NOMO-1 treated with dmso at 0.1 percent for 144 hours (cell line): Measurements from ENCODE around the gene EXOSC7.

ENCODE experiments used
- DNase-seq: peaks from one replicate; lab custom pipeline; 2025; ENCODE audit not compliant: unreplicated experiment; lab: John Stamatoyannopoulos, UW

Gene EXOSC7

DNA sequence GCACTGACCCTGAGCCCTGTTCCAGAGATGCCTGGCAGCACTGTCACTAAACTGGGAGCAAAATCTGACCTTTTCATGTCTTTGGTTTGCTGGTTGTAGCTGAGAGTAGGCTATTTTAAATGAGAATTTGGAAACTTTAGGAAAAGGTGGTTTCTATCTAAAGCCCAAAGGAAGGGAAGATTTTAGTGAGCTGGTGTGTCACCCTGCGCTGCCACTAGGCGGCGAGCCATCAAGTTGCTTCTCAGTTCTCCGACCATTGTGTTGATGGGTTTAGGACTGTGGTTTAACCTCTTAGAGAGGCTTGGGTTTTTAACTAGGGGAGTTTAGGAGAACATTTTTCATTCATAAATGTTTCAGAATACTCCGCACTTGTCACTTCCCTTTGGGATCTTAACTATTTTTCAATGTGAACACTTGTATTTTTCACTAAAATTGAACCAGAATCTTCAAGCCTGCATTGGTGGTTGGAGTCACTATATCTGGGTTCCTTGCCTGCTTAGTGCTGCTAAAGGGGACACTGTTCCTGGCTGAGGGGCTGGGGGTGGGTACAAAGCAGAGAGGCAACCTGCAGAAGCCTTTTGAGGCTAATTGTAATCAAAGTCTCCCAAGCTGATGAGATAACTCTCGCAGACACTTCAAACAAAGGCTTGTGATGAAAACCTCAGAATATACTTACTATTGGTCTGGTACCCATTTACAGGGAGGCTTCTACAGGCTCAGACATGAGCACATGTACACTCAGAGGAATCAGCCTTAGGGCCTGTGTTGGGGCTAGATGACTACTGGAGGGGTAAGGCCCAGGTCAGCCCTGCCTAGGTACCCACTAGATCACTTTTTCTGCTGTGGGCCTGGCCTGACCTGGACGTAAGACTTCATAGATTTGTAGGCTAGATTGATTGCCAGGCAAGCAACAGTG is 16.8 kb downstream of the EXOSC7 start:
- peak; percentile 19 for DNase-seq

DNA sequence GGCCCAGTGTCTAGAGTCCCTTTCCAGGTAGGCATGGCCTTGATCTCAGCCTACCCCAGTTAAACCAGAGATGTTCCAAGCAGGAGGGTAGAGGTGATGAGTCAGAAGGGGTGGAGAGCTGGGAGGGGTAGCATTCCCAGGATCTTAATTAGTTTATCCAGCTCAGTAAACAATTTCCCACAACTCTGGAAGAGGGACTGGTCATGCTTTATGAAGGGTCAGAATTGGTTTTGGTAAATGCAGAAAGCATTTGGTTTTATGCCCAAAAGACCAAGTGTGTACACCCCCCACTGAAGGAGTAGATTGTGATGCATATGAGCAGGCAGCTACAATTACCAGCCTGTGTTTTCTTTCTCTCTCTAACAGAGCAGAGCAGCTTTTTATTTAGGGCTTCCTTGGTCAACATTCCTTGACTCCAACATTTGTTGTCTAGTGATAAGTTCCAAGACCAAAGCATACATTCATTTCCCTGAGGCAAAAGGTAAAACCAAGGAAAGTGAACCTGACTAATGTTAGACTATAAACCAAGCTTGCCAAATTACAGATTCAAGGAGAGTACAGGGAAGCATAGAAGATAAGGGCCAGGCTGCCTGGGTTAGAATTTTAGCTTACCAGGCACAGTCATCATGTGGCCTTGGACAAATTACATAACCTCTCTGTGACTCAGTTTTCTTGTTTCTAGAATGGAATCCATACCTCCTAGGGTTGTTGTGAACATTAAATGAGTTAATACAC is 17.6 kb downstream of the EXOSC7 start:
- DNase-seq: no peak

DNA sequence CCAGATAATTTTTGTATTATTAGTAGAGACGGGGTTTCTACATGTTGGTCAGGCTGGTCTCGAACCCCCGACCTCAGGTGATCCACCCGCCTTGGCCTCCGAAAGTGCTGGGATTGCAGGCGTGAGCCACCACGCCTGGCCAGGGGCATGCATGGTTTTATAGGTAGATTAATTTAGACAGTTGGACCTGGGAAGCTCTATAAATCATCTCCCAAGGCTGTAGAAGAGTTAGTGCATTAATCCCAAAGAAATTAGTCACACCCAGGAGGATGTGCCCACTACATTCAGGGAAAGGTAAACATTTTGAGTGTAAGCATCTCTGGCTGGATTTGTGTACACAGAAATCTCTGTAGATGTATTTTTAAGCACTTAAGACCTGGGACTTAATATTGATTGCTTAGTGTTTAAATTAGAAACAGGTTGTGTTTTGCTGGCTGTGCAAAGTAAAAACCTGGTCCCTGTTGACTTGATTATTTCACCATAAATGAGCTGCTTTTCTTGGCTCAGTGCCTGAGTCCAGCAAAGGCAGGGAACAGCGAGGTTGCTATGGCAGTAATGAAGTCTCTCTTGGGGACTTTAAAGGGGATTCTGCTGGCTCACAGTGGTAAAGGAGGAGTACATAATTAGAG is 19.2 kb downstream of the EXOSC7 start:
- DNase-seq: no peak

DNA sequence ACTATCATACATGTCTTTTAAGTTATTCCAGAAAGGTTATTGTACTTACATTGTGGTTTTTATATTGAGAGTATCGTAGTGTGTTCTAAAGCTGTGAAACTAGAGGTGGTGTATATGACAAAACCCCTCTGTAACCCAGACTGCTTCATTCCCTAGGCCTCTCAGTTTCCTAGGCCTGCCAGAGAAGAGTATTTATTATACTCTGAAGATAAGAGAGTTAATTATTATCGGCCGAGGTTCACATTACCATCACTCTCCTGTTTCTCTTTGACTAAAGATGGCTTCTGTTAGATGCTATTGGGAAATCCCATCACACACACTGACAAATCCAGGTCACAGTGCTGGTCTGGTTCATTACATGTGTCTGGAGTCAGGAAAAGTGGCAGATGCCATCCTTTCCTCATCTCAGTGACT is 20.5 kb downstream of the EXOSC7 start:
- no peak for DNase-seq

DNA sequence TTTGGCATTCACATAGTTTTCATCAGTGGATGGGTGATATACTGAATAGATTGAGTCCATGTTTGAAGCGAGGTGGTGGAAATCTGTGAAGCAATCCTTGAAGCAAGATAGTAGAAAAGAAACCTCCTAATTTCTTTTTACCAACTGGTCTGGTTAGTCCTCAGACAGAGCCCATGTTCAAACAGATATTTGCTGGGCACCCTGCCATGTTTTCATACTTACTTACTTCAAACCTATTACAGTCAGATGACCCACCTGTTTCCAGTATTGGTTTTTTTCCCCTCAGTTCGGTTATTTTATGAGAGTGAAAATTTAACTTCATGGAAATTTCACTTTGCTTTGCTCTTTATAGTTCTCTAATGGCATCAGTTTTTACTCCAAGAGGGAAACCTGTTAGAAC is 23.7 kb downstream of the EXOSC7 start:
- DNase-seq: no peak

DNA sequence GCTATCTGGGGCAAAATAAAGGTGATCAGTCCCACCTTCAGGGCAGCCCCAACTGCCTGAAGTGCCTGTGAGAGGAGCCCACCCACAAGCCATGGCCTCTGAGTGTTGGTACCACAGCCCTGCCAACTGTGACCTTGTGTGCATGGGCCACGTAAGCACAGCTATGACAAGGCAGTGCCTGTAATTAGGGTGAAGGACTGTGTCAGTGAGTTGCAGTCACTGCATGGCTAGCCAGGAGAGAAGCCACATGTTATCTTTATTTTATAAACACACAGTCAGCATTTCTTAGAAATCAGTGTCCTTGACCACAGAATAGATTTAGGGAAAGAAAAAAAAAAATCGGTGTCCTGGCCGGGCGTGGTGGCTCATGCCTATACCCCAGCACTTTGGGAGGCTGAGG is 24.8 kb downstream of the EXOSC7 start:
- no peak for DNase-seq

DNA sequence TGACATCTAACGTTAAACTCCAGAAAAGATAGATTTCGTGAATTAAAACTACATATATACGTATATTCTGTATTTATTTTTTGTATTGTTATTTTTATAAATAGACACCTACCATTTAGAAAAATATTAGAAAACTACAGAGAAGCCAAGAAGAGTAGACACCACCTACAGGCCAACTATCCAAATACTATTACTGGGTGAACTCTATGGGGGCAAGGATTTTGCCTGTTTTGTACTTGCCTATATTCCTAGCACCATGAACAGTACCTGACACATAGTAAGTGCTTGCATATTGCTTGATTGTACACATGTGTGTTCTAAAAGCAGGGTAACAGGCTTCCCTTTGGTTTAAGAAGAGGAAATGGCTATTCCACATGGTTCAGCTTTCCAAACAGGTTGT is 25.7 kb downstream of the EXOSC7 start:
- DNase-seq: no peak

DNA sequence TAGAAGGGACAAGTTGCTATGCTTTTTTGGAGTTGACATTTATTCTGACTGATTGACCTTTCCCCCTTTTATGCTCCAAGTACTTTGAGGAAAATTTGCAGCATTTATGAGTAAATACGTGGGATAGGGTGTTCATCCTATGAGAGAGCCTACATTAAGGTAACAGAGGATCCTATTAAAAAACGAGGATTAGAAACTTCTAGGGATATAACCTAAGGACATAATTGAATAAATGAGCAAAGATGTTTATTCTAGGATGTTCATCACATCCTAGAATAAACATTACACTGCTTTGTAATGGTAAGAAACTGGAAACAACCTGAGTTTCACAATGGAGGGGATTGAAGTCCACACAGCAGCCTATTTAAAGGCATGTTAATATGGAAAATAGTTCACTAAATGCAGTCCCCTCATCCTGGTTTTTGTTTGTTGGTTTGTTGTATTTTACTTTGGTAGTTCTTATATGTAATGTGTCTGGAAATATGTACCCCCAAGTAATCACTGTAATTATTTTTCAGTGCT is 26.2 kb downstream of the EXOSC7 start:
- no peak for DNase-seq

DNA sequence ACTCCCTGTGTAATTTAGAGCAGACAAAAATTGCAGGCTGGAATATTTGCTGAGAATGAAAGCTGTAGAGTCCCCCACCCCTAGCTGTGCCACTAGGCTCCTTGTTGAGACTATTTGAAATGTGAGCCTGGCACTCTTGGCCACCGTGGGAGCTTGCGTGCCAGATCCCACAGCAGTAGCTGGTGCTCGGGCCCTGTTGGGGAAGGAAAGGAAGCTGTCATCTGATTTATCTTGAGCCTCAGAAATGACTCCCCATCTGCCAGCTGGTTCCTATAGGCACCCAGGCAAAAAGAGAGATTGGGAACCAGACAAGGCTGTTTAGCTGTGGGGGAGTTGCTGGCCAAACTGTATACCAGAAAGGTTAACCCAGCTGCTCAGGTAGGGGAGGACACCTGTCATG is 26.7 kb downstream of the EXOSC7 start:
- DNase-seq: no peak

DNA sequence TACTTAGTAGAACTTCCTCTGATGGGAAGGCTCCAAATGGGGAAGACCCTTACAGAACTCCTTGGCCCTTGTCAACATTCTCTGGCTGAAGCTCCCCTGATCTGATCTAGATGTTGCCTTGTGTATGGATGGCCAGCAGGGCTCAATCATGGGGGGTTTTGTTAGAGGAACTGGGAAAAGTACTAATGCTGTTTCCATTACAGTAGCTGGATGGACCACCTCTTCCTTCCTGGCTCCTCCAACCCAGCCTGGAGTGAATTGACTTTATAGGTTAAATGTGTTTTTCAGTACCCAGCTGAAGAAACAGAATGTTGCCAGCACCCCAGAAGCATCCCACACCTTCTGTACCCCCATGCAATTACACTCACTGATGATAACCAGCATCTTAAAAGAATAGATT is 27.4 kb downstream of the EXOSC7 start:
- no peak for DNase-seq

DNA sequence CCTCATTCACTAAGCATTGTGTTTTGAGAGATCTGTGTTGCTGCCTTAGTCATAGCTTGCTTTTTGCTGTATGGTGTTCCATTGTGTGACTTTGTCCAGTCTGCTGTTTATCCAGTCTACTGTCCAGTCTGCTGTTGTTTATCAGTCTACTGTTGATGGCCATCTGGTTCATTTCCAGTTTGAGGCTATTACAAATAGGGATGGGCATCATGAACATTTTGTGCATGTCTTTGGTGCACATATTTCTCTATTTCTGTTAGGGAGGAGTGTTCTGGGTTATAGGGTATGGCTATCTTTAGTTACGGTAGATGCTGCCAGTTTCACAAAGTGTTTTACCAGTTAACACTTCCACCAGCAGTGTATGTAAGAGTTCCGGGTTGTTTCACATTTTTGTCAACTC is 27.8 kb downstream of the EXOSC7 start:
- DNase-seq: no peak

DNA sequence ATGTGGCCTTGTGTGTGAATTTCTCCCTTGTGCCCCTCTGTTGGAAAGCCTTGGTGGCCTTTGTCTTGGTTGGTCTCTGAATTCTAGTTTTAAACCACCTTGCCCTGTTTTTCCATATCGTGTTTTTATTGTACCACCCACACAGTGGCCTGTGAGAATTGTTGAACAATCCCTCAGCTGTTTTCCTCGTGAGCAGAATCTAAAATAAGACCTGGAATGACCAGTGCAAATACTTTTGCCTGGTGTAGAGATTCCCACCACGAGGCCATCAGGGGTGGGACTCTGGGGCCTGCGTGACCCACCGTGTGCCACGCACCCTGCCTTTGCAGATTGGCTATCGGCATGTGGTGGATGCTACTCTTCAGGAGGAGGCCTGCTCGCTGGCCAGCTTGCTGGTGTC is 31.0 kb downstream of the EXOSC7 start:
- DNase-seq: no peak

DNA sequence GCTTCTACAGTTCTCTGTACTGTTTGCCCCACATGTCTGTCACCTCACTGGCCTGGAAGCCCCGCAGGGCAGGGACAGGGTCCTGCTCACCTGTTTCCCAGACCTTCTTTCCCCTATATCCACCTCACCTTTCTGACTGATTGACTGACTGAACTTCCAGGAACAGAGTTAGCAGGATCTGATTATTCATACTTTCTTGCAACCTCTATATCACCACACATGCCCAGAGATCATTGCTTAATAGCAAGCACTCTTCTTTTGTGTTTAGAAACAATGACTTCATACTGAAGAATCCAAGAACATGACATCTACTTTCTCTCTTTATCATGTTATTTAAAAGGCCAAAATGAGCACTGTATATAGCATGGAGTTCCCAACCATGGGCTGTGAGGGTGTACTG is 32.1 kb downstream of the EXOSC7 start:
- no peak for DNase-seq

DNA sequence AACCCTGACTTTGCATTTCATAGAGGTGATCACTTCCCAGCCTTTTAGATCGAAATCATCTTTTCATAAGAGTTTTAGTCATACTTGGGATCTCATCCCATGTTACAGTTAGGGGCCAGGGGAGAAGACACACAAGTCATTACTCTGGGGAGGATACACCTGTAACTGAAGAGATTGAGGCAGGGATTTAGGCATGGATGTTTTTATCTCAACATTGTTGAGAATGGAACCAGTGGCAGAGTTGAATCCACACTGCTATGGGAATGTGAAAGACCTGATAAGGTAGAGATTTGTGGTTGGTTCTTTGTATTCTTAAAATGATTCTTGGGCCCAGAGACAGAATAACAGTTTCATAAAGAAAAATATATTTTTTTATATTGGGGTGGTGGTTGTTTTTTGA is 33.8 kb downstream of the EXOSC7 start:
- no peak for DNase-seq

DNA sequence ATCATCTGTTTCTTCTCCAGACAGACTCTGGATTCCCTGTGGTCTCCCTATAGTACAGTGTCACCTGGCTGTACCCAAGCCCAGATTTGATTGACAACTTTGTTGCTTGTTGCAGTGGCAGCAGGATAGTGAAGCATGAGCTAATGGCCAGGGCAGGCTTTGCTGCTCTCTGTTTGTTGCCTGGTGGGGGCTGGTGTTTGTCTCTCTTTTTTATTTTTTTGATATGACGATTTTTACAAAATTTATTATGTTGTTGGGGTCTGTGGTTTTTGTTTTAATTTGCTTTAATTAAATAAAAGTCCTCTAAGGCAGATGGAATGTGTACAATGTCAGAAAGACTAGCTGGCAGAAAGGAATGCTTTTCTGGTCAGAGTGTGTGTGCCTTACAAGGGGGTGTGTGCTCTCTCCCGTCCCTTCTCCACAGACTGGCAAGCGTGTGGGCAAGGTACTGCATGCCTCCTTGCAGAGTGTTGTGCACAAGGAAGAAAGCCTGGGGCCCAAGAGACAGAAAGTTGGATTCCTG is 34.8 kb downstream of the EXOSC7 start:
- no peak for DNase-seq

DNA sequence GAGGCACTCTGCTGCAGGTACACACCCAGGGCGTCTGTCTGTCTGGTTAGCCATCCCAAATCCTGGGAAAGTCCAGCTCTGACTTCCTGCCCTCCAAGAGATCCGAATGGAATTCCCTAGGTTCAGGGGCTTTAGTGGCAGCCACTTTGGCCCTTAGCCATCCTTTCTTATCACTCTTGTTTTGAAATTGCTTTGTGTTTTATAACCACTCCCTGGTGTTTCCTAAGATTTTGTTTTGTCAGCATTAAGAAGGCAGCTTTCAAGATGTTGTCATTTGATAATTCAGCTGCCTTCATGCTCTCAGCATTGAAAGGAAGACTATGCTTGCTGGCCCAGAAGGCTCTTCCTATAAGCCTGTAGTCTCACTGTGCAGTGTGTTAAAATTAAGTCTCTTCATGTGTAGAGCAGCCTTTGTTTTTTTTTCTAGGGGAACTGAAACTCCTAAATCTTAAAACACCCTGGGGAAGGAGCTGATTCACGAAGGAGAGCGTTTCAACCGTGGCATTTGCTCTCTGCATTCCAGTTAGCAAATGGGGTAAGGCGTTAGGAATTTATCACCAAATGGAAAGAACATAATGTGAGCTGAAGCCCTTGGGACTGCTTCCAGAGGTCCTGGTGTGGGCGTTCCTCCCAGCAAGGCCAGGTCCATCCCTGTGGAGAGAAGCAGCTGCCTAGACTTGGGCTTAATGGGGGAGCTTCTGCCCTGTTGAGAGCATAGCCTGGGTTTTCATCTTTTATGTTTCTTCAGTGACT is 35.9 kb downstream of the EXOSC7 start:
- DNase-seq: peak; percentile 53

DNA sequence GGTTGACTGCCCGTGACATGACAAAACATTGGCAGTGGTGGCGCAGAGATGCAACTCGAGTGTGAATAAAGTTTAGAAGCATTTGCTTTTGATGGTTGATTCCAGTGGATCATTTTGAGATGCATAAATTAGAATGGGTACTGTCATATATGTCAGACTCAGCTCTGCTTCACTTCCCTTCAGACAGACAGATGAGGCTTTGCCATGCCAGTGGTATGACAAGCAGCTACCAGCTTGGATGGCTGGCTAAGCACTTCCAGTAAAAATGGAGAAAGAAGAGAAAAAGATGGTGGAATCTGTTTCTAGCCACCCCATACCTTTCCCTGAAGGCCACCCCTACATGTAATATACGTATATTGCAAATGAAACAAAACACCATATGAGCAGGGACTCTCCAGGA is 36.5 kb downstream of the EXOSC7 start:
- DNase-seq: no peak

DNA sequence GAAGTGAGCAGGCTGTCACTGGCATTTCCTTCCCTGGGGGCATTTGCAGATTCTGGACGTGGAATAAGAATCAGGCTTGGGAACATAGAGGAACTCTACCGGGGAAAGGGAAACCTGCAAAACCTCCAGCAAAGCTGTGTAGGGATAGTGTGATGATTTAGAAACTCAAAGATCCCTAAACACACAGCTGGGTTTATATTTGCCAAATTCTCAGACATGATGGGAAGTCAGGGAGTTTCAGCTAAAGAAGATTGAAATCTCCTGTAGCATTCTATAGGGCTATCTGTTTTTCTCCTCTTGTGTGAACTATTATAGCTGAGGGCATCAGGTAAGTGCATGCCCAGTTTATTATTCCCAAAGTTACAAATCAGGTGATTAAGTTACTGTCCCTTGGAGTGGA is 40.9 kb downstream of the EXOSC7 start:
- DNase-seq: no peak

DNA sequence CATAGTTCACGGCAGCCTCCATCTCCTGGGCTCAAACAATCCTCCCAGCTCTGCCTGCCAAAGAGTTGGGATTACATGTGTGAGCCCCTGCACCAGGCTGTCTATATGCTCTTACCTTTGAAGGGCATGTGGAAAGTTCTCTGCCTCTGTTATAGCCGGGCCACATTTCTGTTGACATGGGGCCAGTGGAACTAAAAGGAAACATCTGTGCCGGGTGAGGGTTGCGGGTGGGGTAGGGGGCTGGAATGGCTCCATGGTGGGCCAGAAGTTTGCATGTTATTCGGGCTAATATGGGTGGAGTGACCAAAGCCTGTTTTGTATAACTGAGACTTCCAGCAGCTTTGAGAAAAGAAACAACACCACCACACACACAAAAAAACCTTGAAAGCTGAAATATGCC is 41.8 kb downstream of the EXOSC7 start:
- no peak for DNase-seq

DNA sequence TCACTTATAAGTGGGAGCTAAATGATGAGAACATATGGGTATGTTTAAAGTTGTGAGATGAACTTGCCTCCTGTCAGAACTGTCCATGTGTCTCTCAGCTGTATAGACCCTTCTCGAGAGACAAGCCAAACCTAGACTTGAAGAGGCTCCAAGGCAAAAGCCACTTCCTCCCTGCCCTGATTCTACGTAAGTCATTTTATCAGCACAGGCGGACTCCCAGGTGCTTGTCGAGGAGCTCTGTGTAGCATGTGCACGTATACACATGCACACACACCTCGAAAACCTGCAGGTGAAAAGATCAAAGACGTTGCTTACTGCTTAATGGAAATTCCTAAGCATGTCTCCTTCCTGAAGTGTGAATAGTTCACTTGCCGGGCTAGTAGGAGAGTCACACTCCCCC is 44.5 kb downstream of the EXOSC7 start:
- no peak for DNase-seq
